Measurements from ENCODE around the gene STAB1.

The STAB1 gene

DNA sequence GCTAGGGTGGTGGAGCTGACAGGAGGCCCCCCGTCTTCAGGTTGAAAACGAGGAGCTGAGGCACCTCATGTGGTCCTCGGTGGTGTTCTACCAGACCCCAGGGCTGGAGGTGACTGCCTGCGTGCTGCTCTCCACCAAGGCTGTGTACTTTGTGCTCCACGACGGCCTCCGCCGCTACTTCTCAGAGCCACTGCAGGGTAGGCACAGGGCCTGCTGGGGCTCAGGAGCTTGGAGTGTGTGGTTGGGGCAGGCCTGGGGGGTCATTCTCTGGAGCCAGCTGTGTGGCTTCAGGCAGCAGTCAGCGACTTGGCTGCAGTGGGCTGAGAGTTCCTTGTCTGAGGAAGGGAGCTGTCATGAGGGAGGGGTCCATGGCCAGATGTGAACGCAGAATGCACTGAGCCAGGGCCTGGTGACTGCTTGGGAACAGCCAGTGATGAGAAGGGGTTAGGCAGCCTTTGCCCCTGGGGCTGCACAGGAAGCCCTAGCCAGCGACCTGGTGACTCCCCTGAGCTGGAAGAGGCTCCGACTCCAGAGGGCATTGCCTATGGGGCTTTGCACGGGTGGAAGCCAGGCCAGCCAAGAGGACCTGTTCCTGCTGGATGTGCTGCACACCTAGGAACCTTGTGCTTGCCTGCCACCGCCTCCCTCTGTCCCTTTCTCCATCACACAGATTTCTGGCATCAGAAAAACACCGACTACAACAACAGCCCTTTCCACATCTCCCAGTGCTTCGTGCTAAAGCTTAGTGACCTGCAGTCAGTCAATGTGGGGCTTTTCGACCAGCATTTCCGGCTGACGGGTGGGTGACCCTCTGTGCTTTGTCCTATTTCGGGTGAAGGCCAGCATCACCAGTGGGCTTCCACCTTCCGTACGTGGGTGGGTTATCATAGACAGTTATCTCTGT, 4.9 kb upstream of the STAB1 start:
- no peaks in the 10 kb centered on the region for H3K27me3 ChIP-seq (ENCODE audit: control insufficient read depth, insufficient read depth, low read length)
- H3K27ac ChIP-seq: peak overlapping the region; percentile 66
- H3K9me3 ChIP-seq (ENCODE audit: control insufficient read depth, low read length): no peaks in the 10 kb centered on the region

DNA sequence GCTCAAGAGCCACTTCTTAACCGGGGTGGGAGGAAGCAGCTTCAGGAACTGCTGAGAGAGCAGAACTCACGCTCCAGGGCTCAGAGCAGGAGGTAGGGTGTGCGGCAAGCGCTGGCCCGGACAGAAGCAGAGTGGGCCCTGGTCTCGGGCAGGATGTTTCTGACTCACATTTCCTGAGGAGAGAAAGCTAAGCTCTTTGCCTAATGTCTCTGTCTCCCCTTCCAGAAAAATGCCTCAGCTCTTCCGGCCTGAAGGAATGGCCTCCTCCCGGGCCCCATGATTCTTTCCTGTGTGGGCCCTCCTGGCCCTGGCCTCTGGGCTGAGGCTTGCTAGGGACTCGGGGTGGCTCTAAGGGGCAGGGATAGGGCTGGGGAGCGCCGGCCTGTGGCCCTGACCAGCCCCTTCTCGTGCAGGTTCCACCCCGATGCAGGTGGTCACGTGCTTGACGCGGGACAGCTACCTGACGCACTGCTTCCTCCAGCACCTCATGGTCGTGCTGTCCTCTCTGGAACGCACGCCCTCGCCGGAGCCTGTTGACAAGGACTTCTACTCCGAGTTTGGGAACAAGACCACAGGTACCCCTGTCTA, 4.1 kb upstream of the STAB1 start:
- Histone ChIP-seq H3K4me2 (ENCODE audit: low read length) (peak overlapping the region; percentile 51), H3K4me1 (peaks cover 10% of the 10 kb centered on the region), H3K79me2 (no peaks in the 10 kb centered on the region), H3K4me3 (ENCODE audit: low read depth, low read length) (no peak overlapping the region), H3K9me3 (ENCODE audit: control insufficient read depth, low read length) (no peaks in the 10 kb centered on the region), H2AFZ (no peak overlapping the region), H3K36me3 (ENCODE audit: control insufficient read depth, insufficient read depth, low read length) (no peaks in the 10 kb centered on the region), H3K27me3 (ENCODE audit: control insufficient read depth, insufficient read depth, low read length) (no peaks in the 10 kb centered on the region), H3K27ac (peak overlapping the region; percentile 66), H3K9ac (no peak overlapping the region)
- TF ChIP-seq, protein P1, sequence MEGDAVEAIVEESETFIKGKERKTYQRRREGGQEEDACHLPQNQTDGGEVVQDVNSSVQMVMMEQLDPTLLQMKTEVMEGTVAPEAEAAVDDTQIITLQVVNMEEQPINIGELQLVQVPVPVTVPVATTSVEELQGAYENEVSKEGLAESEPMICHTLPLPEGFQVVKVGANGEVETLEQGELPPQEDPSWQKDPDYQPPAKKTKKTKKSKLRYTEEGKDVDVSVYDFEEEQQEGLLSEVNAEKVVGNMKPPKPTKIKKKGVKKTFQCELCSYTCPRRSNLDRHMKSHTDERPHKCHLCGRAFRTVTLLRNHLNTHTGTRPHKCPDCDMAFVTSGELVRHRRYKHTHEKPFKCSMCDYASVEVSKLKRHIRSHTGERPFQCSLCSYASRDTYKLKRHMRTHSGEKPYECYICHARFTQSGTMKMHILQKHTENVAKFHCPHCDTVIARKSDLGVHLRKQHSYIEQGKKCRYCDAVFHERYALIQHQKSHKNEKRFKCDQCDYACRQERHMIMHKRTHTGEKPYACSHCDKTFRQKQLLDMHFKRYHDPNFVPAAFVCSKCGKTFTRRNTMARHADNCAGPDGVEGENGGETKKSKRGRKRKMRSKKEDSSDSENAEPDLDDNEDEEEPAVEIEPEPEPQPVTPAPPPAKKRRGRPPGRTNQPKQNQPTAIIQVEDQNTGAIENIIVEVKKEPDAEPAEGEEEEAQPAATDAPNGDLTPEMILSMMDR (IDR thresholded peaks at IDR 0.05): no peak

More for the DNA sequence above, 4.9 kb upstream of the STAB1 start:
- Histone ChIP-seq H3K36me3 (ENCODE audit: control insufficient read depth, insufficient read depth, low read length) (no peaks in the 10 kb centered on the region), H3K4me3 (ENCODE audit: low read depth, low read length) (no peak overlapping the region), H2AFZ (no peak overlapping the region), H3K4me1 (peaks cover 10% of the 10 kb centered on the region), H3K4me2 (ENCODE audit: low read length) (no peak overlapping the region), H3K79me2 (no peaks in the 10 kb centered on the region), H3K9ac (no peak overlapping the region)
- TF ChIP-seq, protein P1 (IDR thresholded peaks at IDR 0.05): no peak

DNA sequence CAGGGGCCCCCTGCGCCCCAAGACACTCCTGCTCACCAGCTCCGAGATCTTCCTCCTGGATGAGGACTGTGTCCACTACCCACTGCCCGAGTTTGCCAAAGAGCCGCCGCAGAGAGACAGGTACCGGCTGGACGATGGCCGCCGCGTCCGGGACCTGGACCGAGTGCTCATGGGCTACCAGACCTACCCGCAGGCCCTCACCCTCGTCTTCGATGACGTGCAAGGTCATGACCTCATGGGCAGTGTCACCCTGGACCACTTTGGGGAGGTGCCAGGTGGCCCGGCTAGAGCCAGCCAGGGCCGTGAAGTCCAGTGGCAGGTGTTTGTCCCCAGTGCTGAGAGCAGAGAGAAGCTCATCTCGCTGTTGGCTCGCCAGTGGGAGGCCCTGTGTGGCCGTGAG, 3.1 kb upstream of the STAB1 start:
- Histone ChIP-seq H3K27ac (no peak overlapping the region), H3K27me3 (ENCODE audit: control insufficient read depth, insufficient read depth, low read length) (no peaks in the 10 kb centered on the region), H3K4me3 (ENCODE audit: low read depth, low read length) (no peak overlapping the region), H3K9me3 (ENCODE audit: control insufficient read depth, low read length) (no peaks in the 10 kb centered on the region), H3K4me2 (ENCODE audit: low read length) (no peak overlapping the region), H3K36me3 (ENCODE audit: control insufficient read depth, insufficient read depth, low read length) (no peaks in the 10 kb centered on the region), H3K4me1 (peaks cover 10% of the 10 kb centered on the region), H3K79me2 (no peaks in the 10 kb centered on the region), H2AFZ (no peak overlapping the region), H3K9ac (no peak overlapping the region)
- TF ChIP-seq, protein P1 (IDR thresholded peaks at IDR 0.05): no peak

DNA sequence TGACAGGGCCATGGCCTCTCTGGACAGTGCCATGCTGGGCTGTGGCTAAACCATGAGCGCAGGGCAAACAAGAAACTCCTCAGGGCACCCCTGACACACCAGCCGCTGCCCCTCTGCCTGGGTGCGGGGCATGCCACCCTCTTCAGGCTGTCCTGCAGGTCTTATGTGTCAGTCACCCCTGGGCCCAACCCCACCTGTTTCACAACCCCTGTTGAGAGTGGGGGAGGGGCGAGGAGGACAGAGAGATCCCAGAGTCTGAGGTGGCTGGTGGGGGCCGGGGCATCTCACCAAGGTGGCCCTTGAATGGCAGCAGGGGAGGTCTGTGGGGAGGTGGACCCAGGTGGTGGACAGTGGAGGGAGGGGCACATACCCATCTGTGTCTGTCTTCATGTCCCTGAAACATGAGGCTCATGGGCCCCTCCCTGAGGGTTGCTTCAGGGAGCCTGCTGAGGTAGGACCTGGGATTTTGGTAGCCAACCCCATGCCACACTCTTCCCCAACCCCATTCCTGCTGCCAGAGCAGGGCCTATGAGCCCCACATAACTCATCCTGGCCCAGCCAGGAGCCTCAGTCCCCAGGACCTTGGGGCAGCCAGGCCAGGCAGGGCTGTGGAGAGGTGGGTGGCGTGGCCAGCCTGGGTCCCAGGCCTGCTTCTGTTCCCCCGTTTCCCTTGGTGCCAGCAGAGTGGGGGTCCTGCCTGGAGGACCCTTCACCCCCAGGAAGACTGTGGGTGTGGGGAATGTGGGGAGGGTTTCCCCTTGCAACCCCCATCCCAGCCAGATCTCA, 1.7 kb upstream of the STAB1 start:
- Histone ChIP-seq H3K27ac (no peak overlapping the region), H3K4me1 (peaks cover 10% of the 10 kb centered on the region), H3K27me3 (ENCODE audit: control insufficient read depth, insufficient read depth, low read length) (no peaks in the 10 kb centered on the region), H2AFZ (no peak overlapping the region), H3K4me3 (ENCODE audit: low read depth, low read length) (no peak overlapping the region), H3K36me3 (ENCODE audit: control insufficient read depth, insufficient read depth, low read length) (no peaks in the 10 kb centered on the region), H3K79me2 (no peaks in the 10 kb centered on the region), H3K9me3 (ENCODE audit: control insufficient read depth, low read length) (no peaks in the 10 kb centered on the region), H3K4me2 (ENCODE audit: low read length) (no peak overlapping the region), H3K9ac (no peak overlapping the region)
- TF ChIP-seq, protein P1 (IDR thresholded peaks at IDR 0.05): no peak

Measured in parathyroid adenoma (tissue), 2 donors.